HG02610 (cell line): ENCODE results near the gene PPP1R1B.

ENCODE experiments used
- ATAC-seq: cut with Tn5 transposase; IDR thresholded peaks from one replicate; pipeline ENCODE4 v1.9.1; 2021; ENCODE audit warnings: mild to moderate bottlenecking, moderate library complexity; ENCODE audit not compliant: unreplicated experiment

Gene PPP1R1B

DNA sequence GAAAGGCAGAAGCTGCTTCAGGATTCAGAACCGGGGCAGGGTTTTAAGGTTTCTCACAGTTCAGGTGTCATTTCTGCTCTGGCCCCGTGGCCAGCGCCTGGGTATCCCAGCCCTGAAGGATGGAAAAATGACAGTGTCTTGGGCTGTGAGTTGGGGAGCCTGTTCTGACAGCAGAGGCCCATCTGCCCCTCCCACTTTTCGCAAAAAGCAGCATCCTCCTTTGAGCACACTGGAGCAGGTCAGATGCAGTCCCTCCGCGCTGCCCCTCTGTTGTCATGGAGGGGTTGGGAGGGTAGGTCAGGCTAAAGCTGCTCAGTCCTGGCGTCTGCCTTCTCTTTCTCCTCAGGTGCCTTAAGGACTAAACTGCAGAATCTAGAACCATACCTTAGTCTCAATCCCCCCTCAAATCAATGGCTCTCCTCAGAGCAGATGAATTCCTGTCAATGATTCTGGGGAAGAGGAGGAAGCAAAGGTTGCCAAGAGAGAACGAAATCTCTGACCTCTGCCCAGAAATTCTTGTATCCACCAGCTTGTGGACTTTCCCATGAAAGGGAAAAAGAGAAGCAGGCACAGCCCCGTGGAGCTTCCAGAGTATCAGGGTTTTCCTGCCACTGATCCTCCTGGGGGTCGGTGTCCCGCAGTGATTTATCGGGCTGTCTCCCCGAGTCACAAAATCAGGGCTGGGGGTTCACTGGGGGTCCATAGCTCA, 26.3 kb upstream of the PPP1R1B start:
- ATAC-seq, result no peak

- no peak for ATAC-seq
These were observed 25.7 kb upstream of the PPP1R1B start for GRCh38 chr17:39600997-39601597.

GRCh38 chr17:39601758-39602532, 24.8 kb upstream of the PPP1R1B start:
- ATAC-seq, result no peak

DNA sequence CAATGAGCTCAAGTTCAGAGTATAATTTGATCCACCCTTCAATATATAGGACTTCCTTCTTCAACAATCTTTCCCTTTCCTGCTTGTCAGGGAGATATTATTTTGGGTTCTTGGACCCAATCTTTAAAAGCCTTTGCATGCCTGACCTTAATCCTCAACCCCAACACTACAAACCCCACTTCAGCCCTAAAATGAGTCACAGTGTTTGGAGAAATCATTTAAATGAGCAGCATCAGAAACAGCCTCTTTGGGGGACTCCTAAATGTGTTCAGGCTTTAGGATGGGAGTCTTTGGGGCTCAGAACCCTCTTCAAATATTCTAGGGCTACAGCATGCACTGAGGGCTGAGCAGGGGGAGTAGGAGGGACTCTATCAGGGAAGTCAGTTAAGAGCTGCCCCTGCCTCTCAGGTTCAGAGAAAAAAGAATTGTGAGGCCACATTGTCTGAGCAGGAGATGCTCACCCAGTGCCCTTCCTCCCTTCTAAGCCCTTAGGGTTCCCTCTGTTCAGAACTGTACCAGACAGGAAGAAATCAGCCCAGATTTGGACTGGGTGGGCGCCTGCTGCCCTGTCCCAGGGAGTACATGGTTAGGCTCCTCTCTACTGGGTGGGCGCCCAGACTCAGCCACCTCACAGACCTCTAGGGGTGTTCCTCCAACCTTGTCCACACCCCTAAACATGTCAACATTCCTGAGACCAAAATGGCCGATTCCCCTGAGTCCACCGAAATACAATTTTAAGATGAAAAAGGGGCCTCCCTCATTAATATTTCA, 24.0 kb upstream of the PPP1R1B start:
- ATAC-seq, result no peak

DNA sequence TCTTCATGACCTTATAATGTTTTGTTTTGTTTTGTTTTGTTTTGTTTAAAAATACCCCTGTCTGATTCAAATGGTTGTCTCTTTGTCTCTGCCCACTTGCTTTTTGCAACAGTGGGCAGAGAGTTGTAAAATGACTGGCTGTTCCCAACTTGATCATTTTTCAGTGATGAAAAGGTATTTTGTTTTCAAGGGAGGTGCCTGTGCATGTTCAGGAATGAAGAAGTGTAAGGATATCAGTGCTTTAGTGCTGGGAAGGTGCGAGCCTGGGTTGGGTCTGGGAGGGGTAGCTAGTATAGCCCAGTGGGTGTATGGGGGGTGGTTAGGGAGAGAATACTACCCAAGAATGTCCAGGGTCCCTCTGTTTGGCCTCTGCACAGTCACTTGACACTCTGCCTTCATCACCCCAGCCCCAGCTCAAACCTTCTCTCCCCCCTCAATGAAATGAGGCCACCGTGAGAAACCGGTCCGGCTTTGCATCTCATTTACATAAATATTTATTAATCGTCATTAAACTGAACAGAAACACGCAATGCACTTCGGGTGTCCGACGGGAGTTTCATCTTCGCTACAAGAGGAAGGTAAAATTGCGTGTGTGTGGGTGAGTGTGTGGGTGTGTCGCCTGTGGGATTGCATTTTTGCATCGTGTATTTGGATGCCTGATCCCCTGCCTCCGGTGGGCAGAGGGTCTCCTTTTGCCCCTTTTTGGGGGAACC, 23.3 kb upstream of the PPP1R1B start:
- ATAC-seq, result no peak

DNA sequence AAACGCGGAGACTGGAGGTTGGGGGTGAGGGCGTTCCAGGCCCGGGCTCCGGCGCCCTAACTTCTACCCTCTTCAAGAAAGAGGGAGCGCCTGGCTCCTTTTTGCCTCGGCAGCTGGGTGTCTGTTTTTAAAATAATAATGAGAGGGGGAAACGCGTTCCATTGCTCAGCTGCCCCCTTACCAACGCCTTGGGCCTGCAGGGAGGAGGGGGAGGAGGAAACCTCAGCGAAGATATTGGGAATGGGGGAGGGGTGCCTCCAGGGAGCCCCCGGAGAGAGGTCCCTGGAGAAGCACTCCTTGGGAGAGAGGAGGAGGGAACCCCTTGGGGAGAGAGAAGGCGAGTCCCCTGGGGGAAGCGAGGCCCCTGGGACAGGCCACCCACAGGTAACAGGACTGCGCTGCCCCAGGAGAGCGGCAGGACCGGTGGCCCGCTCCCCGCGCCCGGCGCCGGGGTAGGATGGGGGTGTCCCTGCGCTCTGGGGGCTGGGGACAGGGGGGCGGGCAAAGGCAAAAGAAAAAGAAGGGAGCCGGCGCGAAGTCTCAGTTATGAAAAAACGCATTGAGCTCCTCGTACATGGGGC, 21.8 kb upstream of the PPP1R1B start:
- no peak for ATAC-seq

DNA sequence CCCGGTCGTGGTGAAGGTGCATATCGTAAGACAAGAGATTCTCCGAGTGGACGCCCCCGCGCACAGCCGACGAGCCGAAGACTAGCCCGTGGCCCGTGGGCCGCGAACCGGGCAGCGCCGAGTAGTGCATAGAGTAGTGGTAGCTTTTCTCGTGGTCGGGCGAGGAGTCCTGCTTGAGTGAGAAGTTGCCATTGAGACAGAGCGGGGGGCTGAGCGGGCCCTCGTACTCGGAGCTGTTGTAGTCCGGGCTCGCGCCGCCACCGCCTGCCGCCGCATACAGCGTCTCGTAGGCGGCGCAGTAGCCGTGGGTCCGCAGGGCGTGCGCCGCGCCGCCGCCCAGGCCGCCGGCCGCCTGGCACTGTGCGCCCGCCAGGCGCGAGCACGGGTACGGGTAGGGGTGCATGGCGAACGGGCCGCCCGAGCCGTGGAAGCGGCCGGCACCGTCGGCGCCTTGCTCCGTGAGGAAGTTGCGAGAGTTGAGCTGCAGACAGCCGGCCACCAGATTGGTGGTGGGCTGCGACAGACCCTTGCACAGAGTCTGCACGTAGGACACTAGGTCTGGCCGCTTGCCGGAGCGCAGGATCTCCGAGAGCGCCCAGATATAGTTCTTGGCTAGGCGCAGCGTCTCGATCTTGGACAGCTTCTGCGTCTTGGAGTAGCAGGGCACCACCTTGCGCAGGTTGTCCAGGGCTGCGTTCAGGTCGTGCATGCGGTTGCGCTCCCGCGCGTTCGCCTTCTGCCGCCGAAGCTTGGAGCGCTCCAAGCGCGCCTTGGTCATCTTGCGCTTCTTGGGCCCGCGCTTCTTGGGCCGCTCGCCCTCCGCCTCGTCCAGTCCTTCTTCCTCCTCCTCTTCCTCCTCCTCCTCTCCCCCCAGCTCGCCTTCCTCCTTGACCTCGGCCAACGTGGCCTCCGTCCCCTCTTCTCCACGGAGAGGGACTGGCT, 21.0 kb upstream of the PPP1R1B start:
- no peak for ATAC-seq

GRCh38 chr17:39606434-39607056, 20.2 kb upstream of the PPP1R1B start:
- ATAC-seq, result no peak

DNA sequence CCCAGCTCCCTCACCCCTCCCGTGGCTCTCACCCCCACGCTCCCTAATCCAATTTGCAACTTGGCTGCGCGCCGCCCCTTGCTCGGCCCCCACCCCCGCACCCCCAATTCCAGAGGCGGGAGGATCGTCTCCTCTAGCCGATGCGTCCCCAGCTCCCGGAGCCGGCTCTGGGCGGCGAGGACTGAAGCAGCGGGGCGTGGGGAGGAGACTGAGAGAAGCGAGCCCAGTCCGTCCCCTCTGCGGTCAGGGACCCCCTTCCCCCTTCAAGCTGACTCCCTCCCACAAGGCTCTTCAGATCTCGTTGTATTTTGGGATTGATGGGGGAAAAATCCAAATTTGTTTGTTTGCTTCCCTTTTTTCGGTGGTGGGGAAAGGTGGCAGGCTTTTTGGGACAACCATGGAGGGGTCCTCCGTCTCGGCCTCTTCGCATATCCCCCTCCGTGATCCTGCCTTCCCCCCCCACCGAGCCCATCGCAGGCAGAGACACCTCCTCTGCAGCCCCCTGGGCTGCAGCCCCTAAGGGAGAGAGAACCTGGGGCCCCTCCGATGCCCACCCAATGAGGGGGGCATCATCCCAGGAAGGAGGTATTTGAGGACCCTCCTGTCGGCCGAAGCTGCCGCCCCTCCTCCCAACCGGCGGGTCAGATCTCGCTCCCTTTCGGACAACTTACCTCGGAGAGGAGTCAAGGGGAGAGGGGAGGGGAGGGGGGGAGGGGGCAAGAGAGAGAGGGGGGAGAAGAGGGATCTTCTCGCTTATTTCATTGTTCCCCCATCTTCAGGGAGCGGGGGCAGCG, 19.5 kb upstream of the PPP1R1B start:
- no peak for ATAC-seq

GRCh38 chr17:39607851-39608130, 19.0 kb upstream of the PPP1R1B start, which contains the start of gene NEUROD2:
Gene NEUROD2, minus strand, starts transcription at chr17:39607920. Its CDS starts 1,321 bp downstream, at chr17:39606599.
- ATAC-seq, result no peak

DNA sequence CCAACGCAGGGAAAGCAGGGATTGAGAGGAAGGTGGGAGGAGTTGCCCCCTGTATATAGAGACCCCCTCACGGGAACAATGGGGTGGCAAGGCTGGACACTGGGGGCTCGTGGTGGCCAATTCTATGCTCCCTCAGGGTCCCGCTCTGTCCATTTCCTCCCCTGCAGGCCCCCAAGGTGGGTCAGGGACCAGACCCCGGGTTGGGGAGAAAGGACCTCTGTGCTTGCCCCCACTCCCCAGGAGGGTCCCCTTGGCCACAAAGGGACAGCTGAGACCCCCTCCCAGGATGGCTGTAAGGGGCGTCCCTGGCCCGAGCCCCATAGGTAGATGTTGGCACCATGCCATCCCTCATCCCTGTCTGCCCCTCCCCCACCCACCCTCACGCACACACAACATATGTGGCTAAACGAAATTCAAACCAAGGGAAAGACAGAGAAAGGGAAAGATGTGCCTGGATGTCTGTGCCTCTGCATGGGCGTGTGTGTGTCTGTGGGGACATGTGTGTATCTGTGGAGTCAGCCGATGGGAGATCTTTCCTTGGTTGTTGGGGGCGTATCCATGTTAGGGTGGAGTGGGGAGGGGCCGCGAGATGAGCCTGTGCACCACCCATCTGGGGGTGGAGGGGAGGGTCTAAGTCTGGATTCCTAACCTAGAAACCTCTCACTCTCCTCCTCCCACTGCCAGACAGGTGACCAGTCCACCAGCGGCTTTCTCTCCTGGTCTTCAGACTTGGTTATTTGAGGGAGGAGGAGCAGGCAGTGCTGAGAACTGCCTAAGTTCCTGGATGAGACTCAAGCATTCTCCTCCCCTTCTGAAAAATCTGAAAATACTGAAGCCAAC, 18.4 kb upstream of the PPP1R1B start:
- ATAC-seq, result no peak

- no peak for ATAC-seq
These were observed 17.2 kb upstream of the PPP1R1B start for GRCh38 chr17:39609416-39610025.

- no peak for ATAC-seq
These were observed 15.2 kb upstream of the PPP1R1B start for GRCh38 chr17:39611401-39612112.

GRCh38 chr17:39612291-39612894, 14.4 kb upstream of the PPP1R1B start:
- no peak for ATAC-seq

- no peak for ATAC-seq
These were observed 13.8 kb upstream of the PPP1R1B start for GRCh38 chr17:39612935-39613464.
